Endometrial microvascular endothelial cells (primary cell): ENCODE results near the gene NCOA6. TPM values are rescaled to one million over a fixed set of nuclear protein-coding genes. Genes with fewer than 3 reads are reported as not detected.

Source experiments
- in situ Hi-C: cut with HindIII; loops from 2 replicates; pipeline ENCODE4 v1.10.0; 2017; ENCODE audit warnings: low sequenced_read_pairs, low pct_unique_long_range_greater_than_20kb; ENCODE audit errors: inconsistent ontology term
- total RNA-seq: library from RNA; depleted of rRNA; stranded (reverse); fragments of >200 nt; gene quantifications from one replicate; pipeline ENCODE4 v1.2.3, GENCODE V29; 2015; ENCODE audit errors: inconsistent ontology term

The NCOA6 gene
- total RNA-seq, 1 donor from 2014 or later: 12.4 TPM

GRCh38 chr20:34680586-34681175, 144.8 kb downstream of the NCOA6 start:
- in situ Hi-C loops: no loop called here

GRCh38 chr20:34676642-34677373, 148.6 kb downstream of the NCOA6 start, which contains the start of gene PIGU:
TSS of gene PIGU (minus strand) at chr20:34677092. CDS start at chr20:34677085, 7 bp downstream.
- in situ Hi-C loops: no loop called here

- in situ Hi-C loops: no loop called here
Observed at GRCh38 chr20:34675993-34676641, 149.3 kb downstream of the NCOA6 start.

- in situ Hi-C loops: no loop called here
Observed at GRCh38 chr20:34675561-34675960, 149.9 kb downstream of the NCOA6 start.

- in situ Hi-C loops: no loop called here
Observed at GRCh38 chr20:34673412-34673811, 152.0 kb downstream of the NCOA6 start.

DNA sequence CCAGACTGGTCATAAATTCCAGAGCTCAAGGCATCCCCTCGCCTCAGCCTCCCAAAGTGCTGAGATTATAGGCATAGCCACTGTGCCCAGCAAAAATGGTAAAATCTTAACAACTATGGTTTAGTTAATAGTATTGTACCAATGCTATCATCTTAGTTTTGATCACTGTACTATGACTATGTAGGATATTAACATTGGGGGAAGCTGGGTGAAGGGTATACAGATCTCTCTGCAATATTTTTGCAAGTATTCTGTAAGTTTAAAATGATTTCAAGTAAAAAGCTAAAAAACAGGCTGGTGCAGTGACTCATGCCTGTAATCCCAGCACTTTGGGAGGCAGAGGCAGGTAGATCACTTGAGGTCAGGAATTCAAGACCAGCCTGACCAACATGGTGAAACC, 156.4 kb downstream of the NCOA6 start:
- in situ Hi-C loops: no loop called here

Other genes with a start within 250 kb of the NCOA6 start
- 22.5 TPM for gene PIGU, start 148.6 kb downstream of the NCOA6 start, total RNA-seq
- gene TP53INP2, start 121.3 kb downstream of the NCOA6 start, total RNA-seq: 5.4 TPM
- gene GGT7, start 47.2 kb upstream of the NCOA6 start, total RNA-seq: 0.19 TPM
- gene ACSS2, start 51.0 kb upstream of the NCOA6 start, total RNA-seq: 38.2 TPM
- 141 TPM for gene GSS, start 130.2 kb upstream of the NCOA6 start, total RNA-seq
- not detected for gene MYH7B, start 130.2 kb upstream of the NCOA6 start, total RNA-seq